K562 (cell line): ENCODE results near the gene PIGQ. TPM values are rescaled to one million over a fixed set of nuclear protein-coding genes. Genes with fewer than 3 reads are reported as not detected.

Experiments used
- CBFB ChIP-seq: sonication (generic); formaldehyde crosslinking; IDR thresholded peaks from 2 replicates; pipeline ENCODE4 v1.4.0; 2020; ENCODE audit warnings: mild to moderate bottlenecking, missing genetic modification reagents
- CREB1 ChIP-seq, 2 experiments: sonication (generic) in 1 of 2; formaldehyde crosslinking in 1 of 2; IDR thresholded peaks; 2 replicates each; pipeline versions ENCODE4 v1.6.1 to v1.8.0; 2012 to 2022; ENCODE audit warnings: inconsistent platforms in 1 of 2, mild to moderate bottlenecking in 1 of 2, missing genetic modification reagents in 1 of 2, moderate library complexity in 1 of 2
- E2F6 ChIP-seq, 2 experiments: IDR thresholded peaks; 2 replicates each; pipeline ENCODE4 v1.6.1; 2011; ENCODE audit warnings: borderline replicate concordance in 1 of 2, control low read depth in 1 of 2, low read depth in 1 of 2, low read length in 1 of 2, mild to moderate bottlenecking in 1 of 2, mixed read lengths in 1 of 2, moderate library complexity in 1 of 2; ENCODE audit not compliant: insufficient read depth in 1 of 2, insufficient read length in 1 of 2, poor library complexity in 1 of 2, severe bottlenecking in 1 of 2; ENCODE audit errors: extremely low read depth in 1 of 2
- HDAC8 ChIP-seq: fragments of 450-650 bp; IDR thresholded peaks from 2 replicates; pipeline ENCODE4 v1.6.1; 2016; ENCODE audit warnings: mild to moderate bottlenecking, missing genetic modification characterization, moderate library complexity, missing compliant biosample characterization
- KLF6 ChIP-seq: fragments of 250-450 bp; sonication (Bioruptor Pico); IDR thresholded peaks from 2 replicates; pipeline ENCODE4 v1.4.0; 2020; ENCODE audit warnings: mild to moderate bottlenecking, moderate library complexity, borderline replicate concordance
- MEIS2 ChIP-seq: fragments of 450-650 bp; IDR thresholded peaks from 2 replicates; pipeline ENCODE4 v1.6.1; 2014; ENCODE audit warnings: mild to moderate bottlenecking; ENCODE audit not compliant: partially characterized antibody
- MYC ChIP-seq, 2 experiments: fragments of 250-450 bp in 1 of 2; sonication (Bioruptor Pico) in 1 of 2; IDR thresholded peaks; 2 replicates each; pipeline versions ENCODE4 v1.5.1 to v1.6.1; 2012 to 2021; ENCODE audit warnings: low read depth in 2 of 2, borderline replicate concordance in 1 of 2, improper control_type of control experiment in 1 of 2, low read length in 1 of 2, mild to moderate bottlenecking in 1 of 2, moderate library complexity in 1 of 2
- SIN3A ChIP-seq, 2 experiments: fragments of 150-350 bp in 1 of 2; IDR thresholded peaks; 2 replicates each; pipeline ENCODE4 v1.6.1; 2011 to 2016; ENCODE audit warnings: borderline replicate concordance in 2 of 2, low read depth in 2 of 2, low read length in 2 of 2, mild to moderate bottlenecking in 2 of 2, moderate library complexity in 2 of 2; ENCODE audit not compliant: control insufficient read depth in 1 of 2
- VEZF1 ChIP-seq: fragments of 200-800 bp; sonication (Bioruptor generic); IDR thresholded peaks from 2 replicates; pipeline ENCODE4 v1.6.1; 2017; ENCODE audit warnings: missing genetic modification characterization, missing compliant biosample characterization
- ZNF146 ChIP-seq: IDR thresholded peaks from one replicate; pipeline ENCODE4 v1.6.1; 2018; ENCODE audit warnings: missing compliant biosample characterization; ENCODE audit not compliant: unreplicated experiment
- ZNF639 ChIP-seq, 2 experiments: fragments of 200-800 bp in 1 of 2; sonication (Bioruptor generic) in 1 of 2; sonication (generic) in 1 of 2; formaldehyde crosslinking in 1 of 2; IDR thresholded peaks in 1 of 2; conservative IDR thresholded peaks in 1 of 2; 2 replicates each; pipeline versions ENCODE4 v1.5.0 to v1.6.1; 2016 to 2020; ENCODE audit warnings: missing compliant biosample characterization in 1 of 2, missing genetic modification characterization in 1 of 2, missing genetic modification reagents in 1 of 2
- ZNF75A ChIP-seq: fragments of 450-650 bp; formaldehyde crosslinking; IDR thresholded peaks from 2 replicates; pipeline ENCODE4 v1.4.0; 2020; ENCODE audit warnings: mild to moderate bottlenecking
- polyA plus RNA-seq, 8 experiments: library from polyadenylated mRNA; depleted of rRNA in 4 of 8; stranded (reverse) in 5 of 8; unstranded in 3 of 8; fragments of >200 nt; fragmentation: Nextera tagmentation in 2 of 8; fragmentation: Illumina TruSeq in 1 of 8; extraction: Ambion mirVana in 2 of 8; extraction: Trizol in 1 of 8; gene quantifications; 2 replicates each; pipeline versions ENCODE4 v1.2.1 to v1.2.3, GENCODE V29; 2011 to 2014; ENCODE audit warnings: inconsistent platforms in 1 of 8, missing spikeins in 1 of 8
- total RNA-seq, 7 experiments: library from RNA; depleted of rRNA in 6 of 7; stranded (reverse); fragments of >200 nt in 6 of 7; fragmentation: Illumina TruSeq in 2 of 7; extraction: Trizol in 2 of 7; gene quantifications; 2 replicates each; pipeline versions ENCODE4 v1.2.1 to v1.2.3, GENCODE V29; 2011 to 2021; ENCODE audit warnings: low replicate concordance in 1 of 7

Gene PIGQ
- total and polyA plus RNA-seq, 9 of the 15 experiments (the other 6 are each of a cell fraction or from before 2014, with no cell fraction given), result 0.20 to 49.6 (median 11.7) TPM

GRCh38 chr16:527015-527903 is 42.5 kb upstream of the PIGQ start, which contains the start of gene CAPN15 (continued):
- TF ChIP-seq CREB1 (IDR thresholded peaks at IDR 0.05), result peak; percentile 84
- peak; percentile 62 for TF ChIP-seq CREB1 (CRISPR knock-in tag; IDR thresholded peaks at IDR 0.05)
- TF ChIP-seq ZNF75A (CRISPR knock-in tag), result no peak
- peak; percentile 20 to 40; a peak in 2 of 4 replicates for TF ChIP-seq SIN3A (IDR thresholded peaks at IDR 0.05; ENCODE audit: borderline replicate concordance in 2 of 2, control insufficient read depth in 1 of 2, low read depth in 2 of 2, low read length in 2 of 2)
- peak in 1 of 2 experiments; percentile 84 for TF ChIP-seq E2F6 (IDR thresholded peaks at IDR 0.05; ENCODE audit: borderline replicate concordance in 1 of 2, extremely low read depth in 1 of 2, insufficient read depth in 1 of 2, insufficient read length in 1 of 2, low read depth in 1 of 2, low read length in 1 of 2, poor library complexity in 1 of 2, severe bottlenecking in 1 of 2)
- TF ChIP-seq VEZF1, result peak; percentile 83
- TF ChIP-seq ZNF639 (CRISPR knock-in tag; conservative IDR thresholded peaks at IDR 0.05 in 1 of 2, IDR thresholded peaks at IDR 0.05 in 1 of 2), result peak in 1 of 2 experiments; percentile 92; a peak in 2 of 4 replicates
- peak; percentile 50; the same call in 1 of the 2 replicates for TF ChIP-seq CBFB (CRISPR knock-in tag)
- peak; percentile 48; the same call in 1 of the 2 replicates for TF ChIP-seq MYC (IDR thresholded peaks at IDR 0.05; ENCODE audit: low read depth, low read length)
- TF ChIP-seq MYC (CRISPR knock-in tag; IDR thresholded peaks at IDR 0.05; ENCODE audit: borderline replicate concordance, low read depth), result 0 out of 2 replicates have a peak, but pooled peaks have one; percentile 41
- peak; percentile 17 for TF ChIP-seq MEIS2
- TF ChIP-seq HDAC8 (tag), result 0 out of 2 replicates have a peak, but pooled peaks have one; percentile 68
- TF ChIP-seq ZNF146 (CRISPR knock-in tag), result no peak
- no peak; the same call in 1 of the 2 replicates for TF ChIP-seq KLF6
